SK-N-SH treated with all-trans-retinoic acid at 6 μM for 48 hours (cell line): ENCODE results near the gene PALB2.

Source experiments
- ARNTL ChIP-seq: fragments of 450-650 bp; formaldehyde crosslinking; IDR thresholded peaks from 2 replicates; pipeline ENCODE4 v1.5.0; 2020; ENCODE audit warnings: low read depth, mild to moderate bottlenecking, moderate library complexity, borderline replicate concordance
- CSRNP3 ChIP-seq: fragments of 250-450 bp; sonication (Bioruptor Pico); IDR thresholded peaks from 2 replicates; pipeline ENCODE4 v1.5.1; 2021; ENCODE audit warnings: mild to moderate bottlenecking, moderate library complexity
- ESRRG ChIP-seq: fragments of 250-450 bp; sonication (Bioruptor Pico); IDR thresholded peaks from 2 replicates; pipeline ENCODE4 v1.6.1; 2021; ENCODE audit warnings: mild to moderate bottlenecking
- RARB ChIP-seq: fragments of 250-450 bp; sonication (Bioruptor Pico); IDR thresholded peaks from 2 replicates; pipeline ENCODE4 v1.8.0; 2021; ENCODE audit warnings: mild to moderate bottlenecking, moderate library complexity
- ZC3H10 ChIP-seq: fragments of 250-450 bp; sonication (Bioruptor Pico); IDR thresholded peaks from 2 replicates; pipeline ENCODE4 v1.5.1; 2021; ENCODE audit warnings: mild to moderate bottlenecking, moderate library complexity
- ZFP3 ChIP-seq: fragments of 250-450 bp; sonication (Bioruptor Pico); IDR thresholded peaks from 2 replicates; pipeline ENCODE4 v1.5.0; 2020; ENCODE audit warnings: mild to moderate bottlenecking, moderate library complexity
- ZFP30 ChIP-seq: fragments of 450-650 bp; formaldehyde crosslinking; IDR thresholded peaks from 2 replicates; pipeline ENCODE4 v1.5.0; 2022; ENCODE audit warnings: mild to moderate bottlenecking, moderate library complexity
- TF ChIP-seq, protein P1 (sequence below): fragments of 250-450 bp; sonication (Bioruptor Pico); IDR thresholded peaks from 2 replicates; pipeline ENCODE4 v1.8.0; 2020; ENCODE audit warnings: mild to moderate bottlenecking, moderate library complexity, borderline replicate concordance
- TF ChIP-seq, protein P2 (sequence below): fragments of 250-450 bp; sonication (Bioruptor Pico); IDR thresholded peaks from 2 replicates; pipeline ENCODE4 v1.8.0; 2021; ENCODE audit warnings: low read depth, mild to moderate bottlenecking, moderate library complexity, borderline replicate concordance
- TF ChIP-seq, protein P3 (sequence below): fragments of 250-450 bp; sonication (Bioruptor Pico); IDR thresholded peaks from 2 replicates; pipeline ENCODE4 v1.5.1; 2020; ENCODE audit warnings: low read depth, mild to moderate bottlenecking, moderate library complexity

- TF ChIP-seq, protein P1, sequence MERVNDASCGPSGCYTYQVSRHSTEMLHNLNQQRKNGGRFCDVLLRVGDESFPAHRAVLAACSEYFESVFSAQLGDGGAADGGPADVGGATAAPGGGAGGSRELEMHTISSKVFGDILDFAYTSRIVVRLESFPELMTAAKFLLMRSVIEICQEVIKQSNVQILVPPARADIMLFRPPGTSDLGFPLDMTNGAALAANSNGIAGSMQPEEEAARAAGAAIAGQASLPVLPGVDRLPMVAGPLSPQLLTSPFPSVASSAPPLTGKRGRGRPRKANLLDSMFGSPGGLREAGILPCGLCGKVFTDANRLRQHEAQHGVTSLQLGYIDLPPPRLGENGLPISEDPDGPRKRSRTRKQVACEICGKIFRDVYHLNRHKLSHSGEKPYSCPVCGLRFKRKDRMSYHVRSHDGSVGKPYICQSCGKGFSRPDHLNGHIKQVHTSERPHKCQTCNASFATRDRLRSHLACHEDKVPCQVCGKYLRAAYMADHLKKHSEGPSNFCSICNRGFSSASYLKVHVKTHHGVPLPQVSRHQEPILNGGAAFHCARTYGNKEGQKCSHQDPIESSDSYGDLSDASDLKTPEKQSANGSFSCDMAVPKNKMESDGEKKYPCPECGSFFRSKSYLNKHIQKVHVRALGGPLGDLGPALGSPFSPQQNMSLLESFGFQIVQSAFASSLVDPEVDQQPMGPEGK (CRISPR knock-in tag) = no peak
- TF ChIP-seq ZFP3 (CRISPR knock-in tag) (no peak), CSRNP3 (CRISPR knock-in tag) (no peak), ZC3H10 (CRISPR knock-in tag) (no peak), ZFP30 (CRISPR knock-in tag) (no peak), RARB (CRISPR knock-in tag) (no peak), ARNTL (no peak), ESRRG (CRISPR knock-in tag) (no peak)
- TF ChIP-seq, protein P2, sequence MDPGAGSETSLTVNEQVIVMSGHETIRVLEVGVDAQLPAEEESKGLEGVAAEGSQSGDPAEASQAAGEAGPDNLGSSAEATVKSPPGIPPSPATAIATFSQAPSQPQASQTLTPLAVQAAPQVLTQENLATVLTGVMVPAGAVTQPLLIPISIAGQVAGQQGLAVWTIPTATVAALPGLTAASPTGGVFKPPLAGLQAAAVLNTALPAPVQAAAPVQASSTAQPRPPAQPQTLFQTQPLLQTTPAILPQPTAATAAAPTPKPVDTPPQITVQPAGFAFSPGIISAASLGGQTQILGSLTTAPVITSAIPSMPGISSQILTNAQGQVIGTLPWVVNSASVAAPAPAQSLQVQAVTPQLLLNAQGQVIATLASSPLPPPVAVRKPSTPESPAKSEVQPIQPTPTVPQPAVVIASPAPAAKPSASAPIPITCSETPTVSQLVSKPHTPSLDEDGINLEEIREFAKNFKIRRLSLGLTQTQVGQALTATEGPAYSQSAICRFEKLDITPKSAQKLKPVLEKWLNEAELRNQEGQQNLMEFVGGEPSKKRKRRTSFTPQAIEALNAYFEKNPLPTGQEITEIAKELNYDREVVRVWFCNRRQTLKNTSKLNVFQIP (CRISPR knock-in tag) = no peak
- TF ChIP-seq, protein P3, sequence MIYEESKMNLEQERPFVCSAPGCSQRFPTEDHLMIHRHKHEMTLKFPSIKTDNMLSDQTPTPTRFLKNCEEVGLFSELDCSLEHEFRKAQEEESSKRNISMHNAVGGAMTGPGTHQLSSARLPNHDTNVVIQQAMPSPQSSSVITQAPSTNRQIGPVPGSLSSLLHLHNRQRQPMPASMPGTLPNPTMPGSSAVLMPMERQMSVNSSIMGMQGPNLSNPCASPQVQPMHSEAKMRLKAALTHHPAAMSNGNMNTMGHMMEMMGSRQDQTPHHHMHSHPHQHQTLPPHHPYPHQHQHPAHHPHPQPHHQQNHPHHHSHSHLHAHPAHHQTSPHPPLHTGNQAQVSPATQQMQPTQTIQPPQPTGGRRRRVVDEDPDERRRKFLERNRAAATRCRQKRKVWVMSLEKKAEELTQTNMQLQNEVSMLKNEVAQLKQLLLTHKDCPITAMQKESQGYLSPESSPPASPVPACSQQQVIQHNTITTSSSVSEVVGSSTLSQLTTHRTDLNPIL = no peak
Measured at GRCh38 chr16:23668225-23668624, 27.1 kb upstream of the PALB2 start.
